Activated T-cell treated with anti-CD3 and anti-CD28 coated beads, Interleukin-2, amount 50 U/mL, for 1 hour (primary cell): ENCODE data around the gene BPIFB3.
"Not testable (repeated sequence)": the region's sequence is repeated elsewhere in the genome, so short reads cannot be mapped to it uniquely, and the experiment has no call there.

ENCODE experiments used
- DNase-seq: peaks from one replicate; pipeline ENCODE4 v3.0.0-alpha.2; 2020

Gene BPIFB3

DNA sequence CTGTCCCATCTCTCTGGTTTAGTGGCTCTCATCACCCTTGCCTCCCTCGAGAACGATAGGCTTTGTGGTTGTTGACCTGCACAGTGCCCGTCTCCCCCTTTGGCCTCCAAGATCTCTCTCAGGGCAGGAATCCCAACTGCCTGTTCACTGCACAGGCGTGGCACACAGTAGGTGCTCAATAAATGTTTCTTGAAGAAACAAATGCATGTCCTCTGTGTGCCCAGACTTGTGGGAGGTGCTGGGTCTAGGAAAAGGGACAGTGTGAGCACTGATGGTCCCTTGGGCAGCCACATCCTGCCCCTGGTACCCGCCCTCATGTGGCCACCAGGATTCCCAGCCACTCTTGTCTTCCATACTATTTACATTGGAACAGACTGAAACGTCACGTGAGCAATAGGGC is 24.8 kb upstream of the BPIFB3 start:
- DNase-seq, result no peak

DNA sequence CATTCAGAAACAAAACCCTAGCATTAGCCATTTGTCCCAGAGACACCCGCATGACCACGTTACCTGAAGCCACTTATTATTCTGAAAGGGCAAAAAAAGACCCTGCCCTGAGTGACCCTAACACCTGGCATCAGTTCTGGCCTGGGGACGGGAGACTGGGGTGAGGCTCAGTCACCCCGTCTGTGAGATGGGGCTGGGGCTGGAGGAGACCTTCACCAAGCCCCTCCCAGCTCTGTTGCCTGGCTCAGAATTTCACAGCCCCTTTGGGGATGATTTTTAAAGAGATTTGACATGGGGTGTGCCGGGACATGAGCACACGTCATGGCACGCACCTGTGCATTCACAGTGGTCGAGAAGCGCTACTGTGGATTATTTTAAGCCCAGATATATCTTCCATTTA is 23.6 kb upstream of the BPIFB3 start:
- DNase-seq, result no peak

DNA sequence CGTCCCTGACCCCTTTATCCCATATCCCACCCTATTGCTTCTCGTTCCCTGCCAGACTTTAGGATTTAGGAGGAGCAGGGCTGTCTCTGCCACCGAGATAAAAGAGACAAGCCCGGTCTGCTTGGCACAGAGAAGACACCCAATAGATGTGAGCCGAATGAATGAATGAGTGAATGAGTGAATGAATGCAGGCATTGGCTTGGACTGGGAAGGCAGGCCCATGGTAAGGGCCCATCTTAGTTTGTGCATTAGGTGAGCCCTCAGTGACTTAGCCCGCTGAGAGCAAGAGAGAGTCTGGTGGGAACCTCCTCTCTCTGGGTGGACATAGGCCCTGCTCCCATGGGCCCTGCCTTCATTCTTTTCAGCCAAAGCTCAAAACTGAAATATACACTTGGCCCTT is 23.1 kb upstream of the BPIFB3 start:
- DNase-seq, result no peak

DNA sequence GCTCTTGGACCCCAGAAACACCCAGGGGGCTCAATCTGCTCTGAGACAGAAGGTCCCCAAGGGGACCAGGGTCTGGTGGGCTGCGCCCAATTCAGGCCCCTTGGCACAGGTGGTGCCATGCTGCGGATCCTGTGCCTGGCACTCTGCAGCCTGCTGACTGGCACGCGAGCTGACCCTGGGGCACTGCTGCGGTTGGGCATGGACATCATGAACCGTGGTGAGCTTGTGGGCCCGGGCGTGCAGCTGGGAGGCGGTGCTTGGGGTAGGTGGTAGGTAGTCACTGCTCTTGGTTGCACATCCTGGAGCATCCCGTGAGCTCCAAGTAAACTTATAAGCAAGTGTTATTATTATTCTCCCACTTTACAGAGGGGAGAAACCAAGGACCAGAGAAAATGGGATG is 22.2 kb upstream of the BPIFB3 start, which contains the start of gene BPIFB6:
TSS of gene BPIFB6 (plus strand) at position 118 of the 400 bp plus-strand sequence. CDS start at position 118, 0 bp downstream.
- no peak for DNase-seq

DNA sequence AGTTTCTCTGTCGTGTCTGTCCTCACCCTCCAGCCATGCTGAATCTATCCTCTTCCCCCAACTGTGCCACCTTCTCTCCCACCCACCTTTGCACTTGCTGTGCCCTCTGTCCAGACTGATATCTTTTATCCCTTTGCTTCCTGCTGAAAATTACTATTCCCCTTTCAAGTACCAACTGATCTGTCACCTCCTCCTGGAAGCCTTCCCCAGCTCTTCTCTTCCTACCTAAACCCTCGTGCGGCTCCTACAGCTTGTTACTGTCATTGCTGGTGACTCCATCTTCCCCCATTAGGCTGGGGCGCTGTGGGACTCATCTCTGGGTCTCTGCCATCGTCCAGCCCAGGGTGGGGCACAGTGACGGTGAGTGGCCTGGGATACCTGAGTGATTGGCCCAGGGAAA is 21.1 kb upstream of the BPIFB3 start:
- DNase-seq, result no peak

DNA sequence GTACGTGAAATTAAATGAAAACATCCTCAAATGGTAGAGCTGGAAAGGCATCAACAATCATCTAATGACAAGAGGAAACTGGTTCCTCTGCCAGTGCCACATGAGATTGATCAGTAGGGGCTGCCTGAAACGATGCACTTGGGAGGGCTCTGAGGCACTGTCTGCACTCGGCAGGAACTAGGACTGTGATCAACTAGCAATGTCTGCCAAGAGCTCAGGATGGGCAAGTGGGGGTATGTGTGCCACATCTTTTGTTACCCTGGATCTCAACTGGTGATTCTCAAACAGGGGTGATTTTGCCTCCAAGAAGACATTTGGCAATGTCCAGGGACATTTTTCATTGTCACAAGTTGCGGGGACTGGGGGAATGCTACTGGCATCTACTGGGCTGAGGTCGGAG is 20.3 kb upstream of the BPIFB3 start:
- no peak for DNase-seq

DNA sequence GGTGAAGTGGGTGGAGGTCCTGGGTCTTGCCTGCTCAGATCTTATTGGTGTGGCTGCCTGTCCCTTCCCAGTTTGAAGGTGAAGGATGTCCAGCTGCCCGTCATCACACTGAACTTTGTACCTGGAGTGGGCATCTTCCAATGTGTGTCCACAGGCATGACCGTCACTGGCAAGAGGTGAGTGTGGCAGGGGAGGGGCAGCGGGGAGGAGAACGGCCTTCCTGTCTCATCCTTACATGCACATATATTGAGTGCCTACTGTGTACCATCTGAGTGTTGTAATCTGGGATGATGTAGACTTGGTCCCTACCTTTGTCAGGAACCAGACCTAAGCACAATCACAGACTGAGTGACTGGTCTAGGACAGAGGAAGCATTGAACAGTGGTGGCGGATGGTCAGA is 19.6 kb upstream of the BPIFB3 start:
- DNase-seq, result no peak

DNA sequence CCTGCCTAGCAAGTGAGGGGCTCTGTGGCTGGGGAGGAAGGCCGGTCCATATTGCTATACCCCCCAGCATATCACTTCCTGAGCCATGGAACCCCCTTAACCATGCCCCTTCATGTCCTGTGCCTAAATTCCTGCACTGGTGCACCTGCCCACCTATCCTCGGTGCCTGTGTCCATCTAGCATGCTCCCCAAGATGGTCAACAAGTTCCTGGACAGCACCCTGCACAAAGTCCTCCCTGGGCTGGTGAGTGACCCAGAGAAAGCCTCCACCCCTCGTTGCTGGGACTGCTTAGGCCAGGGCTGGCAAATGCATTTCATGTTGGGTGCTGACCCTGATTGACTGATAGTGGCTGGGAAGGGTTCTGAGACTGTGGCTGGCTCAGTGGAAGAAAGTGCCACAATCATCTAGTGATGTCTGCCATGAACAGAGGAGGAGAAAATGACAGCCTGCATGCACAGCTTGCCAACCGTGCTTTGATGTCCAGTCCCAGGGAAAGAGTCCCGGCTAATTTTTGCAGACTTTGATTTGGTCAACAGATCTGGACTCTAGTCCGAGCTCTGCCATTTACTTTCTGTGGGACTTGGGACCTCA is 18.7 kb upstream of the BPIFB3 start:
- DNase-seq, result no peak

DNA sequence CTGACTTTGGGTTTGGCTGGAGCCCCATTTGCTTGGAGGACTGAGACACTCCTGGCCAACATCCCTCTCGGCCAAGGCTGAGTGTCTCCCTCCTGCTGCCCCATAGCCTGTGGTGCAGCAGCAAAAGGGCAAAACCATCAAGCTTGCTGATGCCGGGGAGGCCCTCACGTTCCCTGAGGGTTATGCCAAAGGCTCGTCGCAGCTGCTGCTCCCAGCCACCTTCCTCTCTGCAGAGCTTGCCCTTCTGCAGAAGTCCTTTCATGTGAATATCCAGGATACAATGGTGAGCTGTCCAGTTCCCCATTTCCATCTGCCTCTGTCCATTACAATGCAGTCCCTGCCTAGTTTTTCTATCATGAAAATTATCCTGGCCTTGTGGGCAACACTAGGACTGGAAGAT is 16.2 kb upstream of the BPIFB3 start:
- no peak for DNase-seq

DNA sequence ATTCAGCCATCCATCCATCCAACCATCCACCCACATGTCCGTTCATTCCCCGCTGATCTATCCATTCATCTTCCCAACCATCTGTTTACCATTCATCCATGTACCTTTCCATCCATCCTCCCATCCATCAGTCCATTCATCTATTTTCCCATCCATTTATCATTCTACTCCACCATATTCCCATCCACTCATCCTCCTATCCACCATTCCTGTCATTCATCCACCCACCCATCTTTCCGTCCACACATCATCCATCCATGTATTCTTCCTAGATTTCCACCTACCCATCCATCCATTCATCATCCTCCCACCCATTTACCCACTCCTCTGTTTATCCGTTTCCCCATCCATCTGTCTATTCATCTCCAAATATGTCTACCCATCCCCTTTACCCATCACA is 15.5 kb upstream of the BPIFB3 start:
- no peak for DNase-seq

DNA sequence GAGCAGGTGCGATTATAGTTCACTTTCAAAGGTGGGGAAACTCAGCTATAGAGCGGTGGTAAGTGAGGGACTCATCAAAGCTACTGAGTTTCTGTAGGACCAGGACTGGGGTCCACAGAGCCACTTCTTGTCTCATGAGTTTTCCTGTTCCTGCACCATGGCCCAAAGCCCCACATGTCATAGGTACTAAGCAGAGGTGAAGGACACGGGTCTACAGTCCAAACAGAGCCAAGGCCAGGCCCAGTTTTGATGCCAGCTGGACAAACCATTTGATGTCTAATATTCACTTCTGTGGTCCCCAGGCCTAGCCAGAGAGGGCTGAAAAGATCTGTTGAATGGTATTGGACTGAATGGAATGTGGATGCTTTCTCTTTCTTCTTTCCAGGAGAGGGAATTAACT is 11.3 kb upstream of the BPIFB3 start:
- DNase-seq, result no peak

DNA sequence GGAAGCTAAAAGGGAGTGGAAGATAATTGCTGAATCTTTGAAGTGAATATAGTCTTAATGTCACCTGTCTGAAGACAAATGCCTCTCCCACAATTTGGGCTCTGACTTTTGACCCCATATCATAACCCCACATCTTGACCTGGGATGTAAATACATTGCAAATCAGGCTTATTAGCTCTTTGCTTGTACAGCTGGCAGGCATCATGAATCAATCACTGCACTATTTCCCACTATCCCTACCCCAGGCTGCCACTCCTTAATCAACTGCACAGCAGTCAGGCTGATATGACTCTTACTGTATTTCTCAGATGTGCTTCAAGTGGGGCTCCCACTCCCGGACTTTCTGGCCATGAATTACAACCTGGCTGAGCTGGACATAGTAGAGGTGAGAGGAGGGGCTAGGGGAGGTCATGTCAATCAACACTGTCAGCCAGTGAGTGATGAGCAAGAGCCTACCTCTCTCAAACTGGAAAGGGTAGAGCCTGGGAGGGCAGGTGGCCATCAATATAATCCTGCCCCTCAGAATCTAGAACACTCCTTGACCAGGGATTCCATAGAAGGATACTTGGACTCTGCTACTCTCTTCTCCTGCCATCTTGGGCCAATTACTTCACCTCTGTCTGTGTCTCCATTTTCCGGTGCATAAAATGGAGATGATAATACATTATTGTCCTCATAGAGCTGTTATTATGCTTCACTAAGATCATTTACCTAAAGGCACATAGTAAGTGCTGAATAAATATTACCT is 10.5 kb upstream of the BPIFB3 start:
- DNase-seq, result no peak

DNA sequence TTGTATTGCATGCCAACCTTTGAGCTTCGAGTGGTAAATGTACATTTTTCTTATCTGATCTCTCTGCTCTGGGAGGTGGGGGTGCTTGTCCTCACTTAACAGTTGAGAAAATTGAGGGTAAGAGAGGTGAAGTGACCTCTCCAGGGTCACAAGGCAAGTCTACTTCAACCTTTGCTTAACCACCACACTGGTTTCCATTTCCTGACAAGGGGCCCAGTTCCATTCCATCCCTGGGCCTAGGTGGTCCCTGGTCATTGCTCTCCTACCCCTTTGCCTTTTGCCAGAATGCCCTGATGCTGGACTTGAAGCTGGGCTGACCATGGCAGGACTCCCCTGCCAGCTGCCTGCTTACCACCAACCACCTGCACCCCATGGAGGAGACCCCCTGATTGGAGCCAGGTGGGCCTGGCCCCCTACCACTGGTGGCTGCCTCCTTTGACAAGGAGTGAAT is 9.9 kb upstream of the BPIFB3 start:
- no peak for DNase-seq

DNA sequence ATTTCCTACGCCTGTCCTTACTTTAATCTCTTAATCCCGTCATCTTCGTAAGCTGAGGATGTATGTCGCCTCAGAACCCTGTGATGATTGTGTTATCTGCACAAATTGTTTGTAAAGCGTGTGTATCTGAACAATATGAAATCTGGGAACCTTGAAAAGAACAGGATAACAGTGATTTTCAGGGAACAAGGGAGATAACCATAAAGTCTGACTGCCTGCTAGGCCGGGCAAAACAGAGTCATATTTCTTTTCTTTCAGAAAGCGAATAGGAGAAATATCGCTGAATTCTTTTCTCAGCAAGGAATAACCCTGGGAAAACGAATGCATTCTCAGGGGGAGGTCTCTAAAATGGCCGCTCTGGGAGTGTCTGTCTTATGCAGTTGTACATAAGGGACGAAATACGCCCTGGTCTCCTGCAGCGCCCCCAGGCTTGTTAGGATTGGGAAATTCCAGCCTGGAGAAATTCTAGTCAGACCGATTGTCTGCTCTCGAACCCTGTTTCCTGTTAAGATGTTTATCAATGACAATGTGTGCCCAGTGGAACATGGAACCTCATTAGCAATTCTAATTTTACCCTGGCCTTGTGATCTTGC is 8.5 kb upstream of the BPIFB3 start:
- DNase-seq, result not testable (repeated sequence)

DNA sequence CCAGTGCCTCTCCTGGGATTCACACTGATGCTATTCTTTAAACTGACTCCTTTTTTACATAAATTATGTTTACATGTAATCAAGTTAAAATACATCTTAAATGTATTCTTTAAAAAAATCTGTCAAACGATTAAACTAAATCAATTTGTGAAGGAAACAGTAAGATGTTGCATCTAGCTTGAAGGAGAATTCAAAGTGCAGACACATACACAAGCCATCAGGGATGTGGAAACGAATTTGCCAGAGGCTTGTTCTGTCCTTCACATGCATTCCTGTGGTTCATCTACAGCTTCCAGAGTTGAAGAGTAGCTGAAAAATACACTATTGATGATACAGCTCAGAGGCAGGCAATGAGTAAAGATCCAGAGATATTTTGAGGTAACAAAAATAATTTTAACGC is 7.3 kb upstream of the BPIFB3 start:
- DNase-seq, result no peak

DNA sequence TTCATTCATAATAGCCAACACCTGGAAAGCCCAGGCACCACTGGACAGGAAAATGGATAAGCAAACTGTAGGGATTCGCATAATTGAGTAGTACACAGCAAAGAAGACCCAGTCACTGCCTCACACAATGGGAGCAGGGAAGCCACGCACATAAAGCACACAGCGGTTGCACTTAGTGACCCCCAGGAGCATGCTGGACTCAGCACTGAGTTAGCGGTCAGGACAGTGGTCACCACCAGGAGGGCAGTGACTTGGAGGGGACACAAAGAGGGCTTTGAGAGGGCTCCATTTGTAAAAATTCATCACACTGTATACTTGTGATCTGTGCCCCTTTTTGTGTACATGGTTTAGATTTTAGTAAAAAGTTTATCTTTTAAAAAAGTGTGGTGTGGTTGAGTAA is 2.4 kb upstream of the BPIFB3 start:
- DNase-seq, result no peak

DNA sequence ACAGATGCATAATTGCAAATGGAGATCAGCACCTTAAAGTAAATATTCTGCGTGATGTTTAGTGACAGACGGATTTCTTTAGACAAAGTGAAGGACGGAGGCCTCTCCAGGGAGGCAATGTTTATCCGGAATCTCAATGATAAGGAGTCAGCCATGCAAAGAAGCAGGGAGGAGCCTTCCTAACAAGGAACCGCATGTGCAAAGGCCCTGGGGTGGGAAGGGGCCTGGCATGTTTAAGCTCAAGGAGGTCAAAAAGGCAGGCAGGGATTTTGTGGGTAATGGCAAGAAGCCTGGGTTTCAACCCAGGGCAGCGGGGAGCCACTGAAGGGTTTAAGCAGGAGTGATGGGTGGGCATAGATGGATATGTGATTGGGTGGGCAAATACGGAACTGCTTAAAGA is 678 bp downstream of the BPIFB3 start:
- no peak for DNase-seq

DNA sequence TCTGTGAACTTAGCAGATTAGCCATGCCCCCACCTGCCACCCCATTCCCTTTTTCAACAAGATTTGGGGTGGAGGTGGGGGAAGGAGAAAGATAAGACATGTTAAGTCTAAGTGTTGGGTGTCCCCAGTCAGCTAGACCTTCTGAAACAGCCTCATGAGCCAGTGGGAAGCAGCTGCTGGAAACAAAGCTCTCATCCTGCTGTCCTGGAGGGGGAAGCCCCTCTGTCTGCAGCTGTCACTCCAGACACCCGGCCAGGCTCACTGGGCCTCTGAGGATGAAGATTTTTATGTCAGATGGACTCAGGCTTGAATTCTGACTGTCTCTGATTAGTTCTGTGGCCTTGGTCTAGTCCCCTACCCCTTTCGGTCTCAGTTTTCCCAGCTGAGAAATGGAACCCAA is 1.1 kb downstream of the BPIFB3 start:
- no peak for DNase-seq

DNA sequence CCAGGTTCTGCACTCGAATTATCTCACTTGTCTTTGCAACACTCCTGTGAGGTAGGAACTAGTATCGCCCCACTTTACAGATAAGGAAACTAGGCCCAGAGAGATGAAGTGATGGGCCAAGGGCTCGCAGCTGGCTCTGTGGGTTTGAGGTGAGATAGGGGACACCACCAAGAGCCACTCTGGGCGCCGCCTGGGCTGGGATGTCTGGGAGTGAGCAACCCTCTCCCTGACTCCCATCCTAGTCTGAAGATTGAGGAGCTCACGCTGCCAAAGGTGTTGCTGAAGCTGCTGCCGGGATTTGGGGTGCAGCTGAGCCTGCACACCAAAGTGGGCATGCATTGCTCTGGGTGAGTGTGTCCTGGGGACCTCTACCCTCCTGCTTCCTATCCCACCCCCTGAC is 5.4 kb downstream of the BPIFB3 start:
- DNase-seq, result no peak

DNA sequence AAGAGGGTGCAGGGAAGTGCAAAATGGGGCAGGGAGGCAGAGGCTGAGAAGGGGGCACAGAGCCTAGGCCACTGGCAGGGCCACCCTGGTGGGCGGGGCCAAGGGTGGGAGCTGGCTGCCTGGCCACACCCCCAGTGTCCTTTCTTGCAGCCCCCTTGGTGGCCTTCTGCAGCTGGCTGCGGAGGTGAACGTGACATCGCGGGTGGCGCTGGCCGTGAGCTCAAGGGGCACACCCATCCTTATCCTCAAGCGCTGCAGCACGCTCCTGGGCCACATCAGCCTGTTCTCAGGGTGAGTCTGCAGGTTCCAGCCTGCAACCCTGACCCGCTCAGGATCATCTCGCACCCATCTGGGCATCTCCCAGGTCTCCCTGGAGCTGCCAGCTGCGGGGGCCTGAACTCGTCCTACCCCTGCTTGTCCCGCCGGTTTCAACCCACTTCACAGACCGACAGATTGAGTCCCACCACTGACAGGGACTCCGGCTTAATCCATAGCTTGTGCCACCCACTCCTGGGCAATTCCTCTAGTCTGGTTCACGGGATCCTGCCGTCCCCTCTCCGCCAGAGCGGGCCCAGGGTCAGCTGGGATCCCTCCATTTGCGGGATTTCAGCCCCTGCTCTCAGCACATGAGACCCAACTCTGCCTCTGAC is 6.2 kb downstream of the BPIFB3 start:
- no peak for DNase-seq

DNA sequence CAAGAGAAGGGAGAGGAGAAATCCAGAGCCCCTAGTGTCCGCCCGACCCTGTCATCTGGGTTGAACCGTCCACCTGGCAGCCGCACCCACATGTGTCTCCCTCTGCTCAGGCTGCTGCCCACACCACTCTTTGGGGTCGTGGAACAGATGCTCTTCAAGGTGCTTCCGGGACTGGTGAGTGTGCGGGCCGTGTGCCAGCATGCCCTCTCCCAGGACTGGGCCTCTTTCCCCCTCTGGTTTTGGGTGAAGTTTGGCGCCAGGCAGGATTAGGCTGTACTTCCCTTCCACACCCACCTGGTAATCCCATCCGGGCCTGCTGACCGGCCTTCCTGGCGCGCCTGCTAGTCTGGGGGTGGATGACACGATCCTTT is 7.9 kb downstream of the BPIFB3 start:
- no peak for DNase-seq

DNA sequence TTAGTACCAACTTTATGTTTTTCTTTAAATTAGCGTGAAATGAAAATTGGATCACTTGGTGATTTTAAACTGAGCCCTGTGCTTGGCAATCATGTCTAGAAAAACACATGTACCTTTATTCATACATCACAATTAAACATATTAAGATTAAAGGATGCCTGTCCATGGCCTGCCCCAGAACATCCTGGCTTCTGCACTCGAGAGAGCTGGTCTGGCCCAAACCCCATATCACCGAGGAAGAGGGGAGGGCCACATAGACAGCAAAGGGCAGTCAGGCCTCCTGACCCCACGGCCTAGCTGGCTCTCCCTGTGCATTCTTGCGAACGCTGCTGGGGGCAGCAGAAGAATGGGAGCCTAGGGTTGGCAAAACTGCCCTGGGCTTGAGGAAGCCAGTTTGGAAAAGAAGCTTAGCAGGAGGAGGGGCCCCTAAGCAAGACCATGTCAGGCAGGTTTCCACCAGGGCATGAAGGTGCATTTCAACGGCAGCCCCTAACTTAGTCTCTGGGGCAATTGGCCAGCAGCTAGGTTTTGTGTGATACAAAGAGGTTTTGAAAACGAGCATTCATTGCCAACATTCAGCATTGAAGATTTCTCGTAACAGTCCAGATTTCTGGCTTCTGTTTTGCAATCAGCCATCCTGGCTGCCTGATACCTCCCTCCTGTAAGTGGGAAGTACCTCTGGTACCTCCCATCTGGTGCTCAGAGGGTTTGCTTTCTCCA is 8.6 kb downstream of the BPIFB3 start:
- no peak for DNase-seq

DNA sequence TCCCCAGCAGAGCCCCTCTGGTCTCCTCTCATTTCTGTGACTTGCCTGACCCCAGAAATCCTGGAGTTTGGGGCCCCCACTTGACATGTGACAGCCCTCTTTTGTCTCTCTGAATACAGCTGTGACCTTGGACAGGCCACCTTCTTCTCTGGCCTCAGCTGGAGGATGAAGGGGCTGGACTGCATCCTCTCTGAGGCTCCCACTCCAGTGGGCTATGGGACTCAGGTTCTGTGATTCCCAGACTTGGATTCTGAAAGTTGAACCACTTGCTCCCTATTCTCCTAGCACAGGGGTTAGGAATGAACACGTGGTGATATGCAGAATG is 9.1 kb downstream of the BPIFB3 start:
- DNase-seq, result no peak

DNA sequence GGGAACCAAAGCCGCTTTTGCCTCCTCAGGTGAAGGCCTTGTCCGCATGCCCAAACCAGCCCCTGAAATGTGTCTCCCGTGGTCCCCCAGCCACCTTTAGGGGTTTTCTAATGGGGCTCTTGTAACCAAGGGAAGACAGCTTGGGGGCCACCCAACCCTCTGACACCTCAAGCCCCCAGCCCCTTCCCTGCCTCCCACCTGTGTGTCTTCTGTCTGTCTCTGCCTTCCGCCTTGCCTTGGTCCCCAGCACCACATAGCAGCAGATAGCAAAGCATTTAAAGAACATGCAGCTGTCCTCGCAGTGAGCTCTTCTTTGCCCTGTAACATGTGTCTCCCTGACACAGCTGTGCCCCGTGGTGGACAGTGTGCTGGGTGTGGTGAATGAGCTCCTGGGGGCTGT is 9.6 kb downstream of the BPIFB3 start:
- DNase-seq, result no peak
